ENCODE data around the gene MGARP.

Gene MGARP

GRCh38 chr4:139266208-139266582, 13.8 kb downstream of the MGARP start:
- no peak overlapping the region; the same call in 1 of the 2 replicates for H3K4me3 ChIP-seq (ENCODE audit: low read depth, low read length)
- no peaks in the 10 kb centered on the region for H3K9me3 ChIP-seq (ENCODE audit: control insufficient read depth, insufficient read depth, low read depth, low read length)
- no peak overlapping the region for H3K27ac ChIP-seq (ENCODE audit: extremely low read depth, low read depth, low read length)
- TF ChIP-seq ZNF132 (tag by site-specific recombination; IDR thresholded peaks at IDR 0.05; ENCODE audit: borderline replicate concordance) (no peak), PRDM6 (tag by site-specific recombination; IDR thresholded peaks at IDR 0.05) (peak; percentile 44; the same call in 1 of the 2 replicates)
- ChIA-PET CTCF (interaction anchor here (0.7 to 1.0 kb wide), 2 partner anchors 9 to 14 kb away, joined by 3 to 6 read pairs; partner anchors contain the start of gene MGARP), POLR2A (interaction anchor here (1.4 kb wide), 1 partner anchor 35 kb away, joined by 3 read pairs; the partner anchor contains the start of gene NAA15)
- H3K36me3 ChIP-seq (ENCODE audit: control insufficient read depth in 2 of 2, insufficient read depth in 1 of 2, low read length in 2 of 2), result no peaks in the 10 kb centered on the region
- H3K4me1 ChIP-seq (ENCODE audit: control insufficient read depth, insufficient read depth, low read length), result no peaks in the 10 kb centered on the region

- H3K9me3 ChIP-seq (ENCODE audit: control insufficient read depth, insufficient read depth, low read depth, low read length), result no peaks in the 10 kb centered on the region
- no peak for TF ChIP-seq INSM2 (tag by site-specific recombination; IDR thresholded peaks at IDR 0.05)
- TF ChIP-seq ZNF621 (tag by site-specific recombination; IDR thresholded peaks at IDR 0.05), result no peak
- TF ChIP-seq ZBTB11 (tag by site-specific recombination; conservative IDR thresholded peaks at IDR 0.05; ENCODE audit: low read depth), result no peak
- TF ChIP-seq TCF7L2 (IDR thresholded peaks at IDR 0.05; ENCODE audit: borderline replicate concordance, low read depth, low read length), result no peak
- TF ChIP-seq ZNF549 (tag by site-specific recombination; IDR thresholded peaks at IDR 0.05), result no peak
- no peak for TF ChIP-seq ZFHX2 (tag by site-specific recombination; conservative IDR thresholded peaks at IDR 0.05)
- no peak for TF ChIP-seq PRDM10 (tag by site-specific recombination; IDR thresholded peaks at IDR 0.05)
- TF ChIP-seq ZNF114 (tag by site-specific recombination; IDR thresholded peaks at IDR 0.05), result no peak
- TF ChIP-seq MEIS1 (CRISPR knock-in tag; IDR thresholded peaks at IDR 0.05; ENCODE audit: borderline replicate concordance), result no peak
- no peak for TF ChIP-seq ZBTB21 (tag by site-specific recombination; IDR thresholded peaks at IDR 0.05)
- TF ChIP-seq ZFP69B (tag by site-specific recombination; IDR thresholded peaks at IDR 0.05), result no peak
- no peaks in the 10 kb centered on the region for H3K4me1 ChIP-seq (ENCODE audit: control insufficient read depth, insufficient read depth, low read length)
- H3K4me3 ChIP-seq (ENCODE audit: low read depth, low read length), result no peak overlapping the region
- no peaks in the 10 kb centered on the region for H3K36me3 ChIP-seq (ENCODE audit: control insufficient read depth in 2 of 2, insufficient read depth in 1 of 2, low read length in 2 of 2)
- POLR2A ChIA-PET, result interaction anchor here (1.4 kb wide), 1 partner anchor 36 kb away, joined by 3 read pairs; the partner anchor contains the start of gene NAA15
- no peak overlapping the region for H3K27ac ChIP-seq (ENCODE audit: extremely low read depth, low read depth, low read length)
- CTCF ChIA-PET, result interaction anchor here (1.0 kb wide), 1 partner anchor 9 kb away, joined by 6 read pairs; no protein-coding TSS in a partner anchor
Observed at GRCh38 chr4:139265654-139266053, 14.4 kb downstream of the MGARP start.

Measured in HEK293 (cell line).